SK-N-SH treated with all-trans-retinoic acid at 6 μM for 48 hours (cell line): ENCODE measurements around the gene OR2G3.

ENCODE experiments used
- BACH2 ChIP-seq: fragments of 250-450 bp; sonication (Bioruptor Pico); IDR thresholded peaks from 2 replicates; pipeline ENCODE4 v1.9.0; 2021; ENCODE audit warnings: mild to moderate bottlenecking, borderline replicate concordance
- ESRRG ChIP-seq: fragments of 250-450 bp; sonication (Bioruptor Pico); IDR thresholded peaks from 2 replicates; pipeline ENCODE4 v1.6.1; 2021; ENCODE audit warnings: mild to moderate bottlenecking
- GLIS3 ChIP-seq: fragments of 250-450 bp; sonication (Bioruptor Pico); IDR thresholded peaks from 2 replicates; pipeline ENCODE4 v1.5.0; 2020; ENCODE audit warnings: mild to moderate bottlenecking, moderate library complexity
- OSR1 ChIP-seq: fragments of 250-450 bp; sonication (Bioruptor Pico); IDR thresholded peaks from 2 replicates; pipeline ENCODE4 v1.8.0; 2022; ENCODE audit warnings: moderate library complexity, mild to moderate bottlenecking, inconsistent platforms
- PATZ1 ChIP-seq: fragments of 250-450 bp; sonication (Bioruptor Pico); IDR thresholded peaks from 2 replicates; pipeline ENCODE4 v1.8.0; 2020; ENCODE audit warnings: mild to moderate bottlenecking, moderate library complexity, borderline replicate concordance
- SNAI2 ChIP-seq: fragments of 250-450 bp; sonication (Bioruptor Pico); IDR thresholded peaks from 2 replicates; pipeline ENCODE4 v1.5.0; 2020; ENCODE audit warnings: mild to moderate bottlenecking, moderate library complexity
- TSHZ2 ChIP-seq: fragments of 250-450 bp; sonication (Bioruptor Pico); IDR thresholded peaks from 2 replicates; pipeline ENCODE4 v1.5.0; 2020; ENCODE audit warnings: mild to moderate bottlenecking, moderate library complexity
- ZNF565 ChIP-seq: fragments of 450-650 bp; formaldehyde crosslinking; conservative IDR thresholded peaks from 2 replicates; pipeline ENCODE4 v1.5.0; 2020; ENCODE audit warnings: low read depth, mild to moderate bottlenecking, moderate library complexity
- ZNF70 ChIP-seq: fragments of 450-650 bp; formaldehyde crosslinking; IDR thresholded peaks from 2 replicates; pipeline ENCODE4 v1.5.0; 2020; ENCODE audit warnings: mild to moderate bottlenecking, moderate library complexity

DNA sequence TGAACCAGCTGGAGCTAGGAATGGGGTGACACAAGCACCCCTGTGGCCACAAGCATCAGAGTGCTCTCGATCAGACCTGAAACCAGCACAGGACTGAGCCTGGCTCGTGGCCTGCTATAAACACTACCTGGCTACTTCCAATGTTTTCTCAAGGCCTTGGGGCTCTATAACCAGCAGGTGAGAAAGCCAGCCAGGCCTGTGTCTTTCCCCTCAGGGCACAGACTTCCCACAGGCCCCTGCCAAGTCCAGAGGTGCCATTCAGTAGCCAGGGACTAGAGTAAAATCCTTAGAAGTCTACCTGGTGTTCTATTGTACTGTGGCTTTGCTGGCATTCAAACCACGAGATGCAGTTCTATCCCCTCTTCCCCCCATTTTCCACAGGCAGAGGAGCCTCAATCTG lies 22.6 kb downstream of the OR2G3 start:
- no peak for TF ChIP-seq PATZ1
- TF ChIP-seq SNAI2 (CRISPR knock-in tag), result no peak
- TF ChIP-seq OSR1 (CRISPR knock-in tag), result no peak
- no peak for TF ChIP-seq ESRRG (CRISPR knock-in tag)
- TF ChIP-seq TSHZ2 (CRISPR knock-in tag), result no peak
- TF ChIP-seq ZNF70, result no peak
- TF ChIP-seq BACH2 (CRISPR knock-in tag), result no peak
- TF ChIP-seq GLIS3 (CRISPR knock-in tag), result no peak
- TF ChIP-seq ZNF565, result no peak
